CD8-positive, alpha-beta memory T cell (primary cell): ENCODE results near the gene CAMKMT. TPM values are rescaled to one million over a fixed set of nuclear protein-coding genes. Genes with fewer than 3 reads are reported as not detected.

ENCODE experiments used
- CTCF ChIA-PET: fragments of 350-600 bp; sonication (Branson Sonifier 250); formaldehyde crosslinking; loops from one replicate; lab custom pipeline; 2021; ENCODE audit warnings: antibody characterized with exemption; lab: Charles Lee
- POLR2A ChIA-PET: fragments of 350-600 bp; sonication (Branson Sonifier 250); formaldehyde crosslinking; loops from one replicate; lab custom pipeline; 2021; ENCODE audit warnings: antibody characterized with exemption; lab: Charles Lee
- DNase-seq, 5 donors: peaks; one replicate each; pipeline versions ENCODE4 v3.0.0 to v3.0.0-alpha.2; 2020 to 2022; ENCODE audit warnings: mixed read lengths in 1 of 5
- H3K27ac ChIP-seq: one replicate; pipeline ENCODE4 v1.7.0; 2013; ENCODE audit warnings: low read depth, mild to moderate bottlenecking, low read length, moderate library complexity
- H3K27me3 ChIP-seq: 2 replicates; pipeline ENCODE4 v1.7.0; 2013; ENCODE audit warnings: low read length, mild to moderate bottlenecking; ENCODE audit not compliant: insufficient read depth, poor library complexity, severe bottlenecking
- H3K36me3 ChIP-seq: 2 replicates; pipeline ENCODE4 v1.7.0; 2013; ENCODE audit warnings: mild to moderate bottlenecking, low read length, moderate library complexity; ENCODE audit not compliant: insufficient read depth
- H3K4me1 ChIP-seq: 2 replicates; pipeline ENCODE4 v1.7.0; 2013; ENCODE audit warnings: mild to moderate bottlenecking, low read length, moderate library complexity; ENCODE audit not compliant: insufficient read depth
- H3K4me3 ChIP-seq: 2 replicates; pipeline ENCODE4 v1.7.0; 2013; ENCODE audit warnings: mild to moderate bottlenecking, low read length
- H3K9me3 ChIP-seq: 2 replicates; pipeline ENCODE4 v1.7.0; 2013; ENCODE audit warnings: mild to moderate bottlenecking, low read length
- H3K27ac Mint-ChIP-seq, 8 donors: one replicate each; pipeline ENCODE4 v1.8.0; 2020 to 2021; ENCODE audit warnings: mixed read lengths in 8 of 8, mild to moderate bottlenecking in 6 of 8, inconsistent platforms in 3 of 8, moderate library complexity in 3 of 8
- H3K27me3 Mint-ChIP-seq, 2 donors: one replicate each; pipeline ENCODE4 v1.8.0; 2020 to 2021; ENCODE audit warnings: mixed read lengths in 2 of 2, mild to moderate bottlenecking in 1 of 2, moderate library complexity in 1 of 2
- H3K36me3 Mint-ChIP-seq, 3 donors: one replicate each; pipeline ENCODE4 v1.8.0; 2020 to 2021; ENCODE audit warnings: mixed read lengths in 3 of 3, inconsistent platforms in 1 of 3, mild to moderate bottlenecking in 1 of 3
- H3K4me1 Mint-ChIP-seq, 3 donors: one replicate each; pipeline ENCODE4 v1.8.0; 2020 to 2021; ENCODE audit warnings: mixed read lengths in 3 of 3, inconsistent platforms in 1 of 3, mild to moderate bottlenecking in 1 of 3
- H3K4me3 Mint-ChIP-seq, 7 donors: one replicate each; pipeline ENCODE4 v1.8.0; 2020 to 2021; ENCODE audit warnings: mixed read lengths in 7 of 7, mild to moderate bottlenecking in 6 of 7, moderate library complexity in 4 of 7, inconsistent platforms in 2 of 7
- H3K9me3 Mint-ChIP-seq, 5 donors: one replicate each; pipeline ENCODE4 v1.8.0; 2020 to 2022; ENCODE audit warnings: mixed read lengths in 5 of 5, mild to moderate bottlenecking in 3 of 5, moderate library complexity in 2 of 5, inconsistent platforms in 1 of 5
- polyA plus RNA-seq: library from polyadenylated mRNA; unstranded; fragments of 300-500 nt; fragmentation: Illumina TruSeq; gene quantifications from one replicate; pipeline ENCODE4 v1.2.3, GENCODE V29; 2021
- total RNA-seq, 2 experiments: library from RNA; stranded (reverse); gene quantifications; one replicate each; pipeline ENCODE4 v1.2.3, GENCODE V29; 2021

Gene CAMKMT
- total and polyA plus RNA-seq, 3 experiments from 2014 or later, result 11.4 to 14.0 (median 11.7) TPM

- DNase-seq, result no peak
- H3K36me3 Mint-ChIP-seq, result peaks cover 5 to 9% (median 6%) of the 10 kb centered on the region in 3 donors
- H3K27me3 ChIP-seq, result no peaks in the 10 kb centered on the region
- H3K4me1 Mint-ChIP-seq, result peaks cover 0 to 6% (median 2%) of the 10 kb centered on the region in 3 donors
- no peaks in the 10 kb centered on the region for H3K4me1 ChIP-seq
- no peak overlapping the region for H3K27ac ChIP-seq
- ChIA-PET POLR2A (no interaction called here), CTCF (no interaction called here)
- peaks cover 0 to 3% of the 10 kb centered on the region in 2 donors for H3K27me3 Mint-ChIP-seq
- no peaks in the 10 kb centered on the region for H3K9me3 ChIP-seq
- no peak overlapping the region for H3K4me3 ChIP-seq
- H3K36me3 ChIP-seq, result no peaks in the 10 kb centered on the region
- H3K27ac Mint-ChIP-seq, result no peak overlapping the region
- no peak overlapping the region for H3K4me3 Mint-ChIP-seq
- no peaks in the 10 kb centered on the region for H3K9me3 Mint-ChIP-seq
Observed at GRCh38 chr2:44774826-44775492, 413.2 kb downstream of the CAMKMT start.

- peaks cover 0 to 6% (median 2%) of the 10 kb centered on the region in 3 donors for H3K4me1 Mint-ChIP-seq
- no peaks in the 10 kb centered on the region for H3K9me3 Mint-ChIP-seq
- H3K4me3 ChIP-seq, result no peak overlapping the region
- CTCF ChIA-PET, result interaction anchor here (0.9 kb wide), 1 partner anchor 13 kb away, joined by 3 read pairs; no protein-coding TSS in a partner anchor
- H3K27ac ChIP-seq, result no peak overlapping the region
- H3K9me3 ChIP-seq, result no peaks in the 10 kb centered on the region
- H3K27me3 ChIP-seq, result no peaks in the 10 kb centered on the region
- peaks cover 0 to 3% of the 10 kb centered on the region in 2 donors for H3K27me3 Mint-ChIP-seq
- no peaks in the 10 kb centered on the region for H3K36me3 ChIP-seq
- H3K27ac Mint-ChIP-seq, result no peak overlapping the region
- H3K36me3 Mint-ChIP-seq, result peaks cover 4 to 23% (median 6%) of the 10 kb centered on the region in 3 donors
- H3K4me1 ChIP-seq, result no peaks in the 10 kb centered on the region
- POLR2A ChIA-PET, result no interaction called here
- no peak for DNase-seq
- no peak overlapping the region for H3K4me3 Mint-ChIP-seq
Observed at GRCh38 chr2:44777036-44777435, 415.3 kb downstream of the CAMKMT start.

DNA sequence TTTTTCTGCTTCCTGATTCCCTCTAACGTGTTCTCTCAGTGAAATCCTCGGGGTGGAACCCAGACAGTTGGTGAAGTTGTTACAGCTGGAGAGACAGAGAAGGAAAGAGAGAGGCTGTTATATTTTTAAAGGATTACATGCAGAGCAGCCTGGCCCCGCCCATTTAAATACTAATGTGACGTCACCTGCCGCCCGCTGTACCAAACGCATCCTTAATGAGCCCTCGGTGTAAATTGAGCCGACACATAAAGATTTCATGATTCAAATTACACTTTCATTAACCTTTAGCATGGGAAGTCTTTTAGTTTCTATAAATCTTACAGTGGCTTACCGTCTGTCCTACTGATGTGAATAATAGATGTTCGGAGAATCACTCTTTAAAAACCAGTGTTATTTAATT, 415.8 kb downstream of the CAMKMT start:
- Mint-ChIP-seq H3K27ac (peak overlapping the region in 1 of 8 donors; percentile 47), H3K9me3 (no peaks in the 10 kb centered on the region), H3K4me3 (peak overlapping the region in 1 of 7 donors; percentile 38), H3K36me3 (peaks cover under 1 to 23% (median 5%) of the 10 kb centered on the region in 3 donors), H3K27me3 (peaks cover 0 to 3% of the 10 kb centered on the region in 2 donors), H3K4me1 (peaks cover 0 to 6% (median 2%) of the 10 kb centered on the region in 3 donors)
- H3K9me3 ChIP-seq, result no peaks in the 10 kb centered on the region
- H3K36me3 ChIP-seq, result no peaks in the 10 kb centered on the region
- ChIA-PET POLR2A (no interaction called here), CTCF (interaction anchor here (0.9 kb wide), 1 partner anchor 13 kb away, joined by 3 read pairs; no protein-coding TSS in a partner anchor)
- no peak overlapping the region for H3K27ac ChIP-seq
- no peak for DNase-seq
- H3K27me3 ChIP-seq, result no peaks in the 10 kb centered on the region
- H3K4me1 ChIP-seq, result no peaks in the 10 kb centered on the region
- no peak overlapping the region for H3K4me3 ChIP-seq

GRCh38 chr2:44778221-44778654, 416.5 kb downstream of the CAMKMT start:
- Histone ChIP-seq H3K27me3 (no peaks in the 10 kb centered on the region), H3K4me3 (no peak overlapping the region), H3K36me3 (no peaks in the 10 kb centered on the region), H3K4me1 (no peaks in the 10 kb centered on the region), H3K9me3 (no peaks in the 10 kb centered on the region), H3K27ac (no peak overlapping the region)
- peaks cover 0 to 3% of the 10 kb centered on the region in 2 donors for H3K27me3 Mint-ChIP-seq
- no peaks in the 10 kb centered on the region for H3K9me3 Mint-ChIP-seq
- ChIA-PET POLR2A (no interaction called here), CTCF (no interaction called here)
- no peak for DNase-seq
- H3K27ac Mint-ChIP-seq, result no peak overlapping the region
- H3K36me3 Mint-ChIP-seq, result peaks cover 0 to 23% (median under 1%) of the 10 kb centered on the region in 3 donors
- peaks cover 0 to 6% (median 2%) of the 10 kb centered on the region in 3 donors for H3K4me1 Mint-ChIP-seq
- no peak overlapping the region for H3K4me3 Mint-ChIP-seq

GRCh38 chr2:44778671-44779476, 417.1 kb downstream of the CAMKMT start:
- no peak overlapping the region for H3K4me3 Mint-ChIP-seq
- H3K27me3 Mint-ChIP-seq, result peaks cover 0 to 3% of the 10 kb centered on the region in 2 donors
- H3K27ac ChIP-seq, result no peak overlapping the region

DNA sequence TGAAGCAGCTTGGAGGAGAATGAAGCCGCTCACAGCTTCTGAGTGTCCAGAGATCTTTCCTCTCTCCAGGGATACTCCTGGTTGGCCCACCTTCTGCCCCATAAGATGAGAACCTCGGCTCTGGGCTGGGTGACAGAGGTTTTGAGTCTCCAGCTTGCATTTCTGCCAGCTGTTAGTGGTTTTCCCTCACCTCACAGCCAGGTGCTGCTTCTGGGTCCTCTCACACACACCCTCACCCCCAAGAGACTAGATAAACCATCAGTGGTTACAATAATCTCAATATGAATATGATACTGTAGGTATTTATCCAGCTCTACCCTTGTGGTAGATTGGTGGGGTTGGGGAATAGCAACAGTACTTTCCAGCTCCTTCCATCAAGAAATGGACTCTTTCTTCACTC, 418.0 kb downstream of the CAMKMT start:
- Histone ChIP-seq H3K36me3 (no peaks in the 10 kb centered on the region), H3K4me3 (no peak overlapping the region), H3K9me3 (no peaks in the 10 kb centered on the region), H3K27me3 (no peaks in the 10 kb centered on the region), H3K27ac (no peak overlapping the region), H3K4me1 (no peaks in the 10 kb centered on the region)
- POLR2A ChIA-PET, result no interaction called here
- Mint-ChIP-seq H3K27ac (no peak overlapping the region), H3K36me3 (peaks cover 0 to 23% (median 0%) of the 10 kb centered on the region in 3 donors), H3K27me3 (peaks cover 0 to 3% of the 10 kb centered on the region in 2 donors), H3K9me3 (no peaks in the 10 kb centered on the region), H3K4me1 (peaks cover 0 to 6% (median 2%) of the 10 kb centered on the region in 3 donors), H3K4me3 (no peak overlapping the region)
- DNase-seq, result no peak
- CTCF ChIA-PET, result no interaction called here

More at GRCh38 chr2:44778671-44779476, 417.1 kb downstream of the CAMKMT start:
- ChIA-PET POLR2A (no interaction called here), CTCF (no interaction called here)
- no peaks in the 10 kb centered on the region for H3K9me3 Mint-ChIP-seq
- Histone ChIP-seq H3K4me3 (no peak overlapping the region), H3K9me3 (no peaks in the 10 kb centered on the region), H3K36me3 (no peaks in the 10 kb centered on the region), H3K27me3 (no peaks in the 10 kb centered on the region), H3K4me1 (no peaks in the 10 kb centered on the region)
- DNase-seq, result no peak
- peaks cover 0 to 6% (median 2%) of the 10 kb centered on the region in 3 donors for H3K4me1 Mint-ChIP-seq
- H3K36me3 Mint-ChIP-seq, result peaks cover 0 to 23% (median 0%) of the 10 kb centered on the region in 3 donors
- peak overlapping the region in 1 of 8 donors; percentile 80 for H3K27ac Mint-ChIP-seq

DNA sequence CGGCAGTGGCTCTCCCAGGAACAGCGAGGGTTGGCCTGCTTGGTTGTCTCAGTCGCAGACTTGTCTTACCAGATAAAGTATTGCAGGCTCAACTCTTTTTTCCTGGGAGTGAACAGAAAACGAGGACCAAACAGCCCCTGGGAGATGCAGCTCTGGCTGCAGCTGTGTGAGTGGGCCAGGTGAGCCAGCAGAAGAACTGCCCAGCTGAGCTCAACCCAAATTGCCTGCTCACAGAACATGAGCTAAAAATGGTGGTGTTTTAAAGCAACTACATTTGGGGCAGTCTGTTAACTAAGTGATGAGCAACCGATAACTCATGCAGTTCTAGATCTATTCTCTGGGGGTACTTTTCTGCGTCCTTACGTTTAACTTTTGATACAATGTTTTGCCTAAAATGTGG, 418.7 kb downstream of the CAMKMT start:
- POLR2A ChIA-PET, result no interaction called here
- peaks cover 0 to 23% (median 0%) of the 10 kb centered on the region in 3 donors for H3K36me3 Mint-ChIP-seq
- no peak overlapping the region for H3K4me3 ChIP-seq

GRCh38 chr2:44785433-44785832, 423.7 kb downstream of the CAMKMT start:
- peaks cover 5 to 15% of the 10 kb centered on the region in 2 donors for H3K27me3 Mint-ChIP-seq
- ChIA-PET CTCF (no interaction called here), POLR2A (no interaction called here)
- DNase-seq, result no peak
- H3K27ac Mint-ChIP-seq, result no peak overlapping the region
- no peak overlapping the region for H3K27ac ChIP-seq
- no peaks in the 10 kb centered on the region for H3K4me1 Mint-ChIP-seq
- peaks cover 0 to 16% (median 0%) of the 10 kb centered on the region in 3 donors for H3K36me3 Mint-ChIP-seq
- H3K9me3 Mint-ChIP-seq, result no peaks in the 10 kb centered on the region
- no peaks in the 10 kb centered on the region for H3K4me1 ChIP-seq
- no peak overlapping the region for H3K4me3 Mint-ChIP-seq
- H3K4me3 ChIP-seq, result no peak overlapping the region
- no peaks in the 10 kb centered on the region for H3K27me3 ChIP-seq
- H3K36me3 ChIP-seq, result no peaks in the 10 kb centered on the region
- no peaks in the 10 kb centered on the region for H3K9me3 ChIP-seq

More for the DNA sequence above, 418.7 kb downstream of the CAMKMT start:
- Mint-ChIP-seq H3K27ac (no peak overlapping the region), H3K4me3 (no peak overlapping the region), H3K27me3 (peaks cover 0 to 3% of the 10 kb centered on the region in 2 donors), H3K9me3 (no peaks in the 10 kb centered on the region), H3K4me1 (peaks cover 0 to 6% (median 2%) of the 10 kb centered on the region in 3 donors)
- H3K9me3 ChIP-seq, result no peaks in the 10 kb centered on the region
- no peaks in the 10 kb centered on the region for H3K36me3 ChIP-seq
- H3K27me3 ChIP-seq, result no peaks in the 10 kb centered on the region
- CTCF ChIA-PET, result no interaction called here
- H3K27ac ChIP-seq, result no peak overlapping the region
- no peaks in the 10 kb centered on the region for H3K4me1 ChIP-seq
- DNase-seq, result no peak
